Neural cell (in vitro differentiated cells): Measurements from ENCODE around the gene P3H2. TPM values are rescaled to one million over a fixed set of nuclear protein-coding genes. Genes with fewer than 3 reads are reported as not detected.

Source experiments
- H2AFZ ChIP-seq: fragments of 200-600, 300-800 bp; sonication (generic), shearing (Covaris generic); 2 replicates; pipeline ENCODE4 v1.6.0; 2014; ENCODE audit warnings: low read depth, mild to moderate bottlenecking, antibody characterized with exemption, low read length, moderate library complexity
- H3F3A ChIP-seq: fragments of 200-600 bp; shearing (Covaris generic); 2 replicates; pipeline ENCODE4 v1.6.1; 2016; ENCODE audit warnings: mild to moderate bottlenecking, moderate library complexity, mixed read lengths, antibody characterized with exemption, low read length; ENCODE audit not compliant: insufficient read depth, poor library complexity, severe bottlenecking
- H3K27ac ChIP-seq: fragments of 200-600, 300-800 bp; sonication (generic), shearing (Covaris generic); 2 replicates; pipeline ENCODE4 v1.5.1; 2014; ENCODE audit warnings: mild to moderate bottlenecking, low read length, moderate library complexity
- H3K27me3 ChIP-seq: fragments of 300-800, 200-600 bp; sonication (generic), shearing (Covaris generic); 2 replicates; pipeline ENCODE4 v1.6.0; 2014; ENCODE audit warnings: mild to moderate bottlenecking, low read depth, low read length, moderate library complexity; ENCODE audit not compliant: insufficient read depth
- H3K36me3 ChIP-seq: fragments of 300-800, 200-600 bp; sonication (generic), shearing (Covaris generic); 2 replicates; pipeline ENCODE4 v1.5.1; 2014; ENCODE audit warnings: mild to moderate bottlenecking, antibody characterized with exemption, low read length, moderate library complexity; ENCODE audit not compliant: insufficient read depth
- H3K4me2 ChIP-seq: fragments of 300-800, 200-600 bp; sonication (generic), shearing (Covaris generic); 2 replicates; pipeline ENCODE4 v1.6.0; 2014; ENCODE audit warnings: mild to moderate bottlenecking, low read length
- H3K4me3 ChIP-seq: fragments of 300-800, 200-600 bp; sonication (generic), shearing (Covaris generic); 2 replicates; pipeline ENCODE4 v1.5.1; 2014; ENCODE audit warnings: mild to moderate bottlenecking, low read length, moderate library complexity
- H3K79me2 ChIP-seq: fragments of 200-600 bp; shearing (Covaris generic); replicated peaks from 2 replicates; pipeline ENCODE4 v1.6.0; 2014; ENCODE audit warnings: mild to moderate bottlenecking, low read length, moderate library complexity; ENCODE audit not compliant: insufficient read depth
- H3K9ac ChIP-seq: fragments of 300-800, 200-600 bp; sonication (generic), shearing (Covaris generic); 2 replicates; pipeline ENCODE4 v1.6.1; 2016; ENCODE audit warnings: mild to moderate bottlenecking, low read length, mixed read lengths
- H3K9me2 ChIP-seq: fragments of 200-600 bp; shearing (Covaris generic); 2 replicates; pipeline ENCODE4 v1.6.1; 2016; ENCODE audit warnings: mild to moderate bottlenecking, low read length, mixed read lengths; ENCODE audit not compliant: insufficient read depth
- H3K9me3 ChIP-seq: fragments of 200-600, 300-800 bp; sonication (generic), shearing (Covaris generic); 2 replicates; pipeline ENCODE4 v1.6.1; 2016; ENCODE audit warnings: mild to moderate bottlenecking, mixed run types, low read length, moderate library complexity, mixed read lengths
- H4K20me1 ChIP-seq: fragments of 200-600 bp; shearing (Covaris generic); 2 replicates; pipeline ENCODE4 v1.6.1; 2016; ENCODE audit warnings: mild to moderate bottlenecking, mixed run types; ENCODE audit not compliant: insufficient read depth
- CTCF ChIP-seq: fragments of 450-650 bp; IDR thresholded peaks from 2 replicates; pipeline ENCODE4 v1.5.1; 2014; ENCODE audit warnings: antibody characterized with exemption, mild to moderate bottlenecking, moderate library complexity; ENCODE audit not compliant: poor library complexity, severe bottlenecking
- EP300 ChIP-seq: fragments of 450-650 bp; conservative IDR thresholded peaks from 2 replicates; pipeline ENCODE4 v1.6.1; 2014; ENCODE audit warnings: antibody characterized with exemption, mild to moderate bottlenecking, moderate library complexity; ENCODE audit not compliant: poor library complexity, severe bottlenecking
- EZH2 ChIP-seq: fragments of 200-600, 300-800 bp; shearing (Covaris generic), sonication (generic); IDR thresholded peaks from 2 replicates; pipeline ENCODE4 v1.6.1; 2014; ENCODE audit warnings: antibody characterized with exemption, low read length, borderline replicate concordance, mild to moderate bottlenecking; ENCODE audit not compliant: insufficient read depth, poor library complexity, severe bottlenecking
- MXI1 ChIP-seq: fragments of 450-650 bp; conservative IDR thresholded peaks from 2 replicates; pipeline ENCODE4 v1.6.1; 2014; ENCODE audit warnings: antibody characterized with exemption, mild to moderate bottlenecking; ENCODE audit not compliant: poor library complexity, severe bottlenecking
- POLR2AphosphoS5 ChIP-seq: IDR thresholded peaks from 2 replicates; pipeline ENCODE4 v1.6.1; 2012
- RAD21 ChIP-seq: fragments of 450-650 bp; conservative IDR thresholded peaks from 2 replicates; pipeline ENCODE4 v1.6.1; 2014; ENCODE audit warnings: antibody characterized with exemption, mild to moderate bottlenecking, moderate library complexity
- REST ChIP-seq: IDR thresholded peaks from 2 replicates; pipeline ENCODE4 v1.6.1; 2012; ENCODE audit warnings: borderline replicate concordance
- SMC3 ChIP-seq: fragments of 450-650 bp; conservative IDR thresholded peaks from 2 replicates; pipeline ENCODE4 v1.6.1; 2014; ENCODE audit warnings: antibody characterized with exemption, mild to moderate bottlenecking, moderate library complexity; ENCODE audit not compliant: poor library complexity
- TAF1 ChIP-seq: IDR thresholded peaks from 2 replicates; pipeline ENCODE4 v1.6.1; 2012; ENCODE audit warnings: low read depth
- polyA plus RNA-seq: library from polyadenylated mRNA; depleted of rRNA; stranded (reverse); fragments of >200 nt; gene quantifications from 2 replicates; pipeline ENCODE4 v1.2.3, GENCODE V29; 2014

P3H2 gene
- polyA plus RNA-seq, 1 donor from 2014 or later: 0.68 TPM

GRCh38 chr3:190070622-190071347 is 49.9 kb downstream of the P3H2 start:
- H3K9ac ChIP-seq: no peak overlapping the region
- no peak overlapping the region for H3K4me3 ChIP-seq
- H4K20me1 ChIP-seq: no peaks in the 10 kb centered on the region
- H2AFZ ChIP-seq: no peak overlapping the region
- H3K27me3 ChIP-seq: no peaks in the 10 kb centered on the region
- TF ChIP-seq MXI1 (no peak), TAF1 (no peak), SMC3 (no peak), POLR2AphosphoS5 (no peak), EZH2 (no peak), RAD21 (no peak), EP300 (no peak), CTCF (no peak), REST (no peak)
- no peaks in the 10 kb centered on the region for H3F3A ChIP-seq
- no peaks in the 10 kb centered on the region for H3K36me3 ChIP-seq
- no peak overlapping the region for H3K4me2 ChIP-seq
- no peaks in the 10 kb centered on the region for H3K79me2 ChIP-seq
- no peaks in the 10 kb centered on the region for H3K9me2 ChIP-seq
- no peaks in the 10 kb centered on the region for H3K9me3 ChIP-seq
- no peak overlapping the region for H3K27ac ChIP-seq

- no peaks in the 10 kb centered on the region for H3K79me2 ChIP-seq
- TF ChIP-seq RAD21 (no peak), POLR2AphosphoS5 (no peak), TAF1 (no peak), EP300 (no peak)
- no peak overlapping the region for H3K4me3 ChIP-seq
- no peak overlapping the region for H3K9ac ChIP-seq
- no peaks in the 10 kb centered on the region for H3K9me2 ChIP-seq
- H3K4me2 ChIP-seq: no peak overlapping the region
- H3K27me3 ChIP-seq: no peaks in the 10 kb centered on the region
- H3K27ac ChIP-seq: no peak overlapping the region
- no peaks in the 10 kb centered on the region for H3F3A ChIP-seq
- no peak overlapping the region for H2AFZ ChIP-seq
- no peaks in the 10 kb centered on the region for H4K20me1 ChIP-seq
- no peaks in the 10 kb centered on the region for H3K36me3 ChIP-seq
- no peaks in the 10 kb centered on the region for H3K9me3 ChIP-seq
These were observed 55.5 kb downstream of the P3H2 start for GRCh38 chr3:190065204-190065603.
